B cell (primary cell): ENCODE results near the gene TMC6. TPM values are rescaled to one million over a fixed set of nuclear protein-coding genes. Genes with fewer than 3 reads are reported as not detected.
"Not testable (repeated sequence)": the region's sequence is repeated elsewhere in the genome, so short reads cannot be mapped to it uniquely, and the experiment has no call there.

ENCODE experiments used
- ATAC-seq: fragments of 200-7000 bp; cut with Tn5 transposase; one replicate; pipeline ENCODE4 v1.10.0; 2021; ENCODE audit warnings: low read depth, mild to moderate bottlenecking, moderate number of reproducible peaks, moderate library complexity
- CTCF ChIA-PET: fragments of 350-600 bp; sonication (Branson Sonifier 250); formaldehyde crosslinking; loops from one replicate; lab custom pipeline; 2021; ENCODE audit warnings: antibody characterized with exemption, inconsistent platforms; lab: Charles Lee
- POLR2A ChIA-PET: fragments of 350-600 bp; sonication (Branson Sonifier 250); formaldehyde crosslinking; loops from one replicate; lab custom pipeline; 2021; ENCODE audit warnings: antibody characterized with exemption; lab: Charles Lee
- DNase-seq: peaks from one replicate; pipeline ENCODE4 v3.0.0; 2013
- H2AFZ ChIP-seq: 2 replicates; pipeline ENCODE4 v1.6.1; 2012; ENCODE audit warnings: mild to moderate bottlenecking, low read depth, low read length; ENCODE audit not compliant: insufficient read depth, poor library complexity, severe bottlenecking
- H3K27ac ChIP-seq, 2 donors: 1 replicate in 1 of 2; 2 replicates in 1 of 2; pipeline ENCODE4 v1.5.1; 2012 to 2013; ENCODE audit warnings: low read length in 2 of 2, mild to moderate bottlenecking in 2 of 2, moderate library complexity in 1 of 2
- H3K27me3 ChIP-seq, 4 experiments: fragments of 200-600 bp in 1 of 4; sonication (generic) in 1 of 4; replicated peaks in 1 of 4; 1 replicate in 2 of 4; 2 replicates in 2 of 4; pipeline versions ENCODE4 v1.6.1 to v1.7.0; 2013 to 2016; ENCODE audit warnings: low read length in 3 of 4, mild to moderate bottlenecking in 2 of 4, mixed read lengths in 1 of 4, moderate library complexity in 1 of 4; ENCODE audit not compliant: insufficient read depth in 4 of 4, control insufficient read depth in 3 of 4; ENCODE audit errors: control extremely low read depth in 1 of 4
- H3K36me3 ChIP-seq, 2 experiments: replicated peaks in 1 of 2; 1 replicate in 1 of 2; 2 replicates in 1 of 2; pipeline versions ENCODE4 v1.6.1 to v1.7.1; 2013; ENCODE audit warnings: low read length in 1 of 2; ENCODE audit not compliant: insufficient read depth in 2 of 2, control insufficient read depth in 1 of 2; ENCODE audit errors: control extremely low read depth in 1 of 2, extremely low read depth in 1 of 2
- H3K4me1 ChIP-seq, 2 donors: fragments of 200-600 bp in 1 of 2; sonication (generic) in 1 of 2; 1 replicate in 1 of 2; 2 replicates in 1 of 2; pipeline versions ENCODE4 v1.5.1 to v1.6.1; 2013 to 2017; ENCODE audit warnings: low read length in 2 of 2; ENCODE audit not compliant: control insufficient read depth in 2 of 2, insufficient read depth in 2 of 2
- H3K4me2 ChIP-seq: replicated peaks from 2 replicates; pipeline ENCODE3; 2012; ENCODE audit warnings: mild to moderate bottlenecking, low read depth, low read length; ENCODE audit not compliant: poor library complexity, severe bottlenecking
- H3K4me3 ChIP-seq, 5 experiments: fragments of 200-600 bp in 1 of 5; sonication (generic) in 1 of 5; 1 replicate in 3 of 5; 2 replicates in 2 of 5; pipeline versions ENCODE4 v1.5.1 to v1.7.0; 2011 to 2016; ENCODE audit warnings: low read length in 4 of 5, mild to moderate bottlenecking in 4 of 5, low read depth in 2 of 5, control low read depth in 1 of 5, moderate library complexity in 1 of 5; ENCODE audit not compliant: insufficient read depth in 1 of 5; ENCODE audit errors: control extremely low read depth in 1 of 5, extremely low read depth in 1 of 5
- H3K79me2 ChIP-seq: fragments of 200-600 bp; sonication (generic); one replicate; pipeline ENCODE4 v1.6.0; 2016; ENCODE audit warnings: low read length; ENCODE audit not compliant: control insufficient read depth, insufficient read depth
- H3K9ac ChIP-seq: fragments of 200-600 bp; sonication (generic); 2 replicates; pipeline ENCODE4 v1.6.1; 2017; ENCODE audit warnings: mild to moderate bottlenecking, low read length, moderate library complexity
- H3K9me3 ChIP-seq, 3 donors: one replicate each; pipeline versions ENCODE4 v1.6.1 to v1.7.1; 2013; ENCODE audit warnings: low read length in 2 of 3; ENCODE audit not compliant: control insufficient read depth in 2 of 3, insufficient read depth in 1 of 3; ENCODE audit errors: control extremely low read depth in 1 of 3
- H4K20me1 ChIP-seq: 2 replicates; pipeline ENCODE4 v1.6.0; 2012; ENCODE audit warnings: mild to moderate bottlenecking, low read length; ENCODE audit not compliant: insufficient read depth, control insufficient read depth, poor library complexity, severe bottlenecking
- H3K27ac Mint-ChIP-seq: one replicate; pipeline ENCODE4 v1.8.0; 2021; ENCODE audit warnings: mixed read lengths
- H3K27me3 Mint-ChIP-seq: one replicate; pipeline ENCODE4 v1.8.0; 2021; ENCODE audit warnings: mixed read lengths
- H3K4me1 Mint-ChIP-seq: one replicate; pipeline ENCODE4 v1.8.0; 2021; ENCODE audit warnings: mixed read lengths
- H3K4me3 Mint-ChIP-seq: one replicate; pipeline ENCODE4 v1.8.0; 2021; ENCODE audit warnings: mixed read lengths
- H3K9me3 Mint-ChIP-seq: one replicate; pipeline ENCODE4 v1.8.0; 2022; ENCODE audit warnings: mixed read lengths; ENCODE audit not compliant: insufficient read depth
- EZH2 ChIP-seq: IDR thresholded peaks from 2 replicates; pipeline ENCODE4 v1.6.1; 2012; ENCODE audit warnings: borderline replicate concordance, low read depth, mild to moderate bottlenecking, moderate library complexity, low read length; ENCODE audit not compliant: insufficient read depth, poor library complexity, severe bottlenecking
- WGBS: methylation state at CpG from one replicate; pipeline ENCODE4 v1.1.5; 2013; ENCODE audit warnings: missing lambda C conversion rate; ENCODE audit not compliant: insufficient coverage; 5-methylcytosine and 5-hydroxymethylcytosine counted together
- intact Hi-C: fragments of 100-400 bp; cut with micrococcal nuclease; formaldehyde crosslinking; loops from one replicate; pipeline ENCODE4 v1.10.0; 2022
- polyA plus RNA-seq: library from polyadenylated mRNA; depleted of rRNA; stranded (reverse); fragments of >200 nt; gene quantifications from 2 replicates; pipeline ENCODE4 v1.2.3, GENCODE V29; 2012
- total RNA-seq, 2 donors: library from RNA; stranded (reverse); fragments of 120-200 nt in 1 of 2; gene quantifications; 1 replicate in 1 of 2; 2 replicates in 1 of 2; pipeline versions ENCODE4 v1.2.3 to v1.2.4, GENCODE V29; 2013 to 2022
- TF ChIP-seq, protein P1 (sequence below): fragments of 200-600 bp; IDR thresholded peaks from one replicate; pipeline ENCODE4 v1.8.0; 2022; ENCODE audit warnings: antibody characterized with exemption, mild to moderate bottlenecking

Gene TMC6
- total and polyA plus RNA-seq, 2 donors (not counting 1 experiment from before 2014, with no cell fraction given), result 374 to 891 TPM

GRCh38 chr17:78116411-78116810, 12.1 kb downstream of the TMC6 start:
- Histone ChIP-seq H3K4me2 (no peak overlapping the region), H3K79me2 (peaks cover 21% of the 10 kb centered on the region), H4K20me1 (peaks cover 81% of the 10 kb centered on the region), H3K27me3 (no peaks in the 10 kb centered on the region), H3K27ac (no peak overlapping the region), H3K4me3 (no peak overlapping the region), H3K36me3 (peaks cover 0 to 85% of the 10 kb centered on the region in 2 experiments), H3K9me3 (no peaks in the 10 kb centered on the region), H3K4me1 (peaks cover 21 to 32% of the 10 kb centered on the region in 2 donors), H2AFZ (no peak overlapping the region), H3K9ac (no peak overlapping the region)
- CTCF ChIA-PET, result interaction anchor here (0.6 to 10.9 kb wide), 2 partner anchors 61 to 128 kb away, joined by 4 to 142 read pairs; no protein-coding TSS in a partner anchor
- POLR2A ChIA-PET, result interaction anchor here (0.6 to 1.1 kb wide), 7 partner anchors 16 to 134 kb away, joined by 3 to 9 read pairs (median 3); no protein-coding TSS in a partner anchor
- no peaks in the 10 kb centered on the region for H3K27me3 Mint-ChIP-seq
- H3K4me1 Mint-ChIP-seq, result peaks cover 35% of the 10 kb centered on the region
- WGBS, result 97% methylated on average over 9 of the region's 9 CpGs
- DNase-seq, result no peak
- intact Hi-C loops, result loop anchor here (10.0 kb wide), 1 partner anchor 308 kb away; no protein-coding TSS in a partner anchor
- no peak overlapping the region for H3K27ac Mint-ChIP-seq
- no peaks in the 10 kb centered on the region for H3K9me3 Mint-ChIP-seq
- no peak overlapping the region for H3K4me3 Mint-ChIP-seq
- TF ChIP-seq, protein P1, sequence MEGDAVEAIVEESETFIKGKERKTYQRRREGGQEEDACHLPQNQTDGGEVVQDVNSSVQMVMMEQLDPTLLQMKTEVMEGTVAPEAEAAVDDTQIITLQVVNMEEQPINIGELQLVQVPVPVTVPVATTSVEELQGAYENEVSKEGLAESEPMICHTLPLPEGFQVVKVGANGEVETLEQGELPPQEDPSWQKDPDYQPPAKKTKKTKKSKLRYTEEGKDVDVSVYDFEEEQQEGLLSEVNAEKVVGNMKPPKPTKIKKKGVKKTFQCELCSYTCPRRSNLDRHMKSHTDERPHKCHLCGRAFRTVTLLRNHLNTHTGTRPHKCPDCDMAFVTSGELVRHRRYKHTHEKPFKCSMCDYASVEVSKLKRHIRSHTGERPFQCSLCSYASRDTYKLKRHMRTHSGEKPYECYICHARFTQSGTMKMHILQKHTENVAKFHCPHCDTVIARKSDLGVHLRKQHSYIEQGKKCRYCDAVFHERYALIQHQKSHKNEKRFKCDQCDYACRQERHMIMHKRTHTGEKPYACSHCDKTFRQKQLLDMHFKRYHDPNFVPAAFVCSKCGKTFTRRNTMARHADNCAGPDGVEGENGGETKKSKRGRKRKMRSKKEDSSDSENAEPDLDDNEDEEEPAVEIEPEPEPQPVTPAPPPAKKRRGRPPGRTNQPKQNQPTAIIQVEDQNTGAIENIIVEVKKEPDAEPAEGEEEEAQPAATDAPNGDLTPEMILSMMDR, result no peak
- no peak for TF ChIP-seq EZH2
- ATAC-seq, result no peak

GRCh38 chr17:78115803-78116202, 12.8 kb downstream of the TMC6 start:
- ChIA-PET POLR2A (interaction anchor here (0.6 to 1.1 kb wide), 6 partner anchors 8 to 135 kb away, joined by 3 to 9 read pairs (median 4); no protein-coding TSS in a partner anchor), CTCF (interaction anchor here (0.6 to 10.9 kb wide), 2 partner anchors 61 to 129 kb away, joined by 4 to 142 read pairs; no protein-coding TSS in a partner anchor)
- not testable (repeated sequence) for H3K9me3 Mint-ChIP-seq, H3K27me3 ChIP-seq, H3K27me3 Mint-ChIP-seq, H3K27ac Mint-ChIP-seq, H3K4me2 ChIP-seq, H2AFZ ChIP-seq, H3K4me3 ChIP-seq, H3K27ac ChIP-seq, DNase-seq, ATAC-seq, H3K9ac ChIP-seq, H3K4me3 Mint-ChIP-seq, H3K9me3 ChIP-seq
- H4K20me1 ChIP-seq, result peaks cover 81% of the 10 kb centered on the region
- intact Hi-C loops, result loop anchor here (10.0 kb wide), 1 partner anchor 309 kb away; no protein-coding TSS in a partner anchor
- H3K79me2 ChIP-seq, result peaks cover 16% of the 10 kb centered on the region
- H3K4me1 ChIP-seq, result peaks cover 15 to 26% of the 10 kb centered on the region in 2 donors
- H3K36me3 ChIP-seq, result peaks cover 0 to 85% of the 10 kb centered on the region in 2 experiments
- 95% methylated on average over 14 of the region's 18 CpGs for WGBS
- peaks cover 32% of the 10 kb centered on the region for H3K4me1 Mint-ChIP-seq
